ENCODE data around the gene ZNF525. TPM values are rescaled to one million over a fixed set of nuclear protein-coding genes. Genes with fewer than 3 reads are reported as not detected.
"Not testable (repeated sequence)": the region's sequence is repeated elsewhere in the genome, so short reads cannot be mapped to it uniquely, and the experiment has no call there.

Gene ZNF525
- total RNA-seq, 1 experiment from 2014 or later, result 13.1 TPM

- H3K4me1 ChIP-seq (ENCODE audit: insufficient read depth, low read length), result no peaks in the 10 kb centered on the region
- ChIA-PET CTCF (no interaction called here), POLR2A (ENCODE audit: unreplicated experiment) (interaction anchor here (0.6 kb wide), 1 partner anchor 301 kb away, joined by 7 read pairs; no protein-coding TSS in a partner anchor)
- no peak overlapping the region for H3K27ac ChIP-seq (ENCODE audit: low read length)
- no peaks in the 10 kb centered on the region for H4K20me1 ChIP-seq (ENCODE audit: low read length)
- TF ChIP-seq CTCF (conservative IDR thresholded peaks at IDR 0.05; ENCODE audit: low read depth, low read length) (no peak), EZH2phosphoT487 (IDR thresholded peaks at IDR 0.05; ENCODE audit: borderline replicate concordance, low read length) (no peak), EZH2 (IDR thresholded peaks at IDR 0.05; ENCODE audit: low read length, unreplicated experiment) (no peak)
- H3K27me3 ChIP-seq (ENCODE audit: low read length), result no peaks in the 10 kb centered on the region
- H3K9me2 ChIP-seq (replicated peaks; ENCODE audit: low read length), result no peaks in the 10 kb centered on the region
- H3K79me2 ChIP-seq (ENCODE audit: low read length), result no peaks in the 10 kb centered on the region
- H3K4me3 ChIP-seq (ENCODE audit: low read length), result no peak overlapping the region
- H3K9ac ChIP-seq (ENCODE audit: low read length), result no peak overlapping the region
- BruUV-seq (replicated peaks), result no TSS peak
- intact Hi-C loops (cut with micrococcal nuclease), result no loop called here
- peaks cover 29% of the 10 kb centered on the region for H3K36me3 ChIP-seq (ENCODE audit: low read depth, low read length)
- H3K9me3 ChIP-seq (ENCODE audit: low read length), result peaks cover 40% of the 10 kb centered on the region
- DNase-seq (no peak), ATAC-seq (no peak)
- no peak overlapping the region for H2AFZ ChIP-seq (ENCODE audit: low read length)
- H3F3A ChIP-seq (ENCODE audit: low read length, unreplicated experiment), result no peaks in the 10 kb centered on the region
- H3K4me2 ChIP-seq (ENCODE audit: low read length), result no peak overlapping the region
These were observed 7.5 kb upstream of the ZNF525 start for GRCh38 chr19:53357821-53358581.

GRCh38 chr19:53360056-53360455 is 5.4 kb upstream of the ZNF525 start:
- H3K27me3 ChIP-seq (ENCODE audit: low read length); DNase-seq; H3K4me1 ChIP-seq (ENCODE audit: insufficient read depth, low read length); H3K4me3 ChIP-seq (ENCODE audit: low read length); H3K9ac ChIP-seq (ENCODE audit: low read length); H3K4me2 ChIP-seq (ENCODE audit: low read length); H3K79me2 ChIP-seq (ENCODE audit: low read length); H3K27ac ChIP-seq (ENCODE audit: low read length); H4K20me1 ChIP-seq (ENCODE audit: low read length); H2AFZ ChIP-seq (ENCODE audit: low read length); ATAC-seq; BruUV-seq (replicated peaks); POLR2A ChIA-PET (ENCODE audit: unreplicated experiment); CTCF ChIA-PET; H3K9me2 ChIP-seq (replicated peaks; ENCODE audit: low read length); intact Hi-C loops (cut with micrococcal nuclease); H3F3A ChIP-seq (ENCODE audit: low read length, unreplicated experiment): not testable (repeated sequence)
- H3K9me3 ChIP-seq (ENCODE audit: low read length), result peaks cover 21% of the 10 kb centered on the region; the same call in 1 of the 2 replicates
- peaks cover 12% of the 10 kb centered on the region for H3K36me3 ChIP-seq (ENCODE audit: low read depth, low read length)

- ATAC-seq (peak; percentile 58), DNase-seq (peak; percentile 50)
- peak overlapping the region; percentile 78 for H3K4me3 ChIP-seq (ENCODE audit: low read length)
- peaks cover 10% of the 10 kb centered on the region for H3K36me3 ChIP-seq (ENCODE audit: low read depth, low read length)
- intact Hi-C loops (cut with micrococcal nuclease), result loop anchor here (1.0 to 5.0 kb wide), 4 partner anchors 29 to 381 kb away; partner anchors contain the start of genes ZNF761 and ZNF765
- H3K4me2 ChIP-seq (ENCODE audit: low read length), result peak overlapping the region; percentile 88
- peaks cover 7% of the 10 kb centered on the region; the same call in 1 of the 2 replicates for H3K79me2 ChIP-seq (ENCODE audit: low read length)
- no peaks in the 10 kb centered on the region for H4K20me1 ChIP-seq (ENCODE audit: low read length)
- POLR2A ChIA-PET (ENCODE audit: unreplicated experiment), result no interaction called here
- H3K27me3 ChIP-seq (ENCODE audit: low read length), result no peaks in the 10 kb centered on the region
- H3K9me3 ChIP-seq (ENCODE audit: low read length), result 0 out of 2 replicates have a peak, but pooled peaks cover 6% of the 10 kb centered on the region
- TSS peak; percentile 81 for BruUV-seq (replicated peaks)
- peak overlapping the region; percentile 94 for H2AFZ ChIP-seq (ENCODE audit: low read length)
- H3K9ac ChIP-seq (ENCODE audit: low read length), result peak overlapping the region; percentile 84
- H3K27ac ChIP-seq (ENCODE audit: low read length), result peak overlapping the region; percentile 58
- H3K4me1 ChIP-seq (ENCODE audit: insufficient read depth, low read length), result no peaks in the 10 kb centered on the region
- TF ChIP-seq EZH2phosphoT487 (IDR thresholded peaks at IDR 0.05; ENCODE audit: borderline replicate concordance, low read length), result no peak
- no peak for TF ChIP-seq EZH2 (IDR thresholded peaks at IDR 0.05; ENCODE audit: low read length, unreplicated experiment)
- no peak for TF ChIP-seq CTCF (conservative IDR thresholded peaks at IDR 0.05; ENCODE audit: low read depth, low read length)
- H3F3A ChIP-seq (ENCODE audit: low read length, unreplicated experiment), result no peaks in the 10 kb centered on the region
- CTCF ChIA-PET, result interaction anchor here (1.2 kb wide), 1 partner anchor 29 kb away, joined by 3 read pairs; the partner anchor contains the start of gene ZNF765
- H3K9me2 ChIP-seq (replicated peaks; ENCODE audit: low read length), result no peaks in the 10 kb centered on the region
These were observed 491 bp downstream of the ZNF525 start for GRCh38 chr19:53365899-53366493.

Data from PC-3 (cell line).